Osteoblast (primary cell): ENCODE data around the gene MUSK. TPM values are rescaled to one million over a fixed set of nuclear protein-coding genes. Genes with fewer than 3 reads are reported as not detected.
"Not testable (repeated sequence)": the region's sequence is repeated elsewhere in the genome, so short reads cannot be mapped to it uniquely, and the experiment has no call there.

Experiments
- DNase-seq: peaks from one replicate; pipeline ENCODE4 v3.0.0; 2011; ENCODE audit warnings: low spot score, mixed read lengths; ENCODE audit not compliant: insufficient read length; ENCODE audit errors: missing footprints
- H2AFZ ChIP-seq: 2 replicates; pipeline ENCODE4 v1.6.0; 2011; ENCODE audit warnings: mild to moderate bottlenecking, low read length
- H3K27ac ChIP-seq: 2 replicates; pipeline ENCODE4 v1.5.1; 2011; ENCODE audit warnings: mild to moderate bottlenecking, low read depth, low read length, moderate library complexity
- H3K27me3 ChIP-seq: 2 replicates; pipeline ENCODE4 v1.6.0; 2012; ENCODE audit warnings: mild to moderate bottlenecking, control low read depth, inconsistent platforms, low read length, moderate library complexity; ENCODE audit not compliant: insufficient read depth
- H3K36me3 ChIP-seq: 2 replicates; pipeline ENCODE4 v1.5.1; 2011; ENCODE audit warnings: mild to moderate bottlenecking, low read length, control low read depth, moderate library complexity; ENCODE audit not compliant: insufficient read depth
- H3K4me1 ChIP-seq: 2 replicates; pipeline ENCODE4 v1.5.1; 2011; ENCODE audit warnings: mild to moderate bottlenecking, low read length, control low read depth, moderate library complexity; ENCODE audit not compliant: insufficient read depth
- H3K4me2 ChIP-seq: 2 replicates; pipeline ENCODE4 v1.6.0; 2011; ENCODE audit warnings: mild to moderate bottlenecking, low read length; ENCODE audit not compliant: insufficient read depth
- H3K4me3 ChIP-seq: fragments of 200-600 bp; sonication (generic); 3 replicates; pipeline ENCODE4 v1.5.1; 2012; ENCODE audit warnings: mild to moderate bottlenecking, low read length, inconsistent platforms; ENCODE audit not compliant: insufficient read depth
- H3K79me2 ChIP-seq: 2 replicates; pipeline ENCODE4 v1.6.0; 2012; ENCODE audit warnings: mild to moderate bottlenecking, low read length, control low read depth, inconsistent platforms; ENCODE audit not compliant: insufficient read depth
- H3K9me3 ChIP-seq: 2 replicates; pipeline ENCODE4 v1.5.1; 2011; ENCODE audit warnings: low read depth, low read length, control low read depth
- H4K20me1 ChIP-seq: 2 replicates; pipeline ENCODE4 v1.6.0; 2012; ENCODE audit warnings: mild to moderate bottlenecking, low read length, control low read depth; ENCODE audit not compliant: insufficient read depth
- CTCF ChIP-seq: IDR thresholded peaks from 2 replicates; pipeline ENCODE4 v1.5.1; 2011; ENCODE audit warnings: mild to moderate bottlenecking, low read depth, low read length, moderate library complexity; ENCODE audit errors: extremely low read depth
- total RNA-seq: library from RNA; depleted of rRNA; stranded (reverse); fragments of >200 nt; gene quantifications from 2 replicates; pipeline ENCODE4 v1.2.3, GENCODE V29; 2012

Gene MUSK
- total RNA-seq, 1 donor = under 0.01 TPM

GRCh38 chr9:110691002-110691549 is 22.5 kb downstream of the MUSK start:
- Histone ChIP-seq H3K4me2 (no peak overlapping the region), H3K4me3 (no peak overlapping the region), H3K79me2 (no peaks in the 10 kb centered on the region), H3K27ac (no peak overlapping the region), H3K4me1 (peaks cover under 1% of the 10 kb centered on the region), H3K9me3 (no peaks in the 10 kb centered on the region), H2AFZ (no peak overlapping the region), H3K36me3 (no peaks in the 10 kb centered on the region), H4K20me1 (no peaks in the 10 kb centered on the region), H3K27me3 (no peaks in the 10 kb centered on the region)
- DNase-seq = no peak
- TF ChIP-seq CTCF = no peak

- peak overlapping the region; percentile 52 for H3K27ac ChIP-seq
Observed at GRCh38 chr9:110695846-110696245, 27.3 kb downstream of the MUSK start.

GRCh38 chr9:110700953-110701352 is 32.4 kb downstream of the MUSK start:
- Histone ChIP-seq H3K27ac (peak overlapping the region; percentile 24), H4K20me1 (no peaks in the 10 kb centered on the region), H3K36me3 (no peaks in the 10 kb centered on the region), H3K9me3 (no peaks in the 10 kb centered on the region), H3K4me1 (peaks cover 12% of the 10 kb centered on the region), H2AFZ (peak overlapping the region; percentile 47), H3K4me2 (peak overlapping the region; percentile 63), H3K4me3 (no peak overlapping the region), H3K27me3 (no peaks in the 10 kb centered on the region), H3K79me2 (no peaks in the 10 kb centered on the region)
- DNase-seq = peak; percentile 62
- no peak for TF ChIP-seq CTCF

More at GRCh38 chr9:110695846-110696245, 27.3 kb downstream of the MUSK start:
- H3K9me3 ChIP-seq, H3K36me3 ChIP-seq, H2AFZ ChIP-seq, H3K4me3 ChIP-seq, H3K79me2 ChIP-seq, H3K27me3 ChIP-seq, H4K20me1 ChIP-seq, H3K4me1 ChIP-seq: not testable (repeated sequence)
- peak; percentile 18 for DNase-seq
- H3K4me2 ChIP-seq = peak overlapping the region; percentile 30

- DNase-seq = peak; percentile 31
Observed at GRCh38 chr9:110703669-110704068, 35.1 kb downstream of the MUSK start.

More at GRCh38 chr9:110703669-110704068, 35.1 kb downstream of the MUSK start:
- Histone ChIP-seq H3K4me3 (no peak overlapping the region), H4K20me1 (no peaks in the 10 kb centered on the region), H3K27me3 (no peaks in the 10 kb centered on the region), H2AFZ (no peak overlapping the region), H3K4me1 (peaks cover 9% of the 10 kb centered on the region), H3K27ac (no peak overlapping the region), H3K9me3 (no peaks in the 10 kb centered on the region), H3K4me2 (no peak overlapping the region), H3K79me2 (no peaks in the 10 kb centered on the region), H3K36me3 (no peaks in the 10 kb centered on the region)
- TF ChIP-seq CTCF = no peak
